ENCODE measurements around the gene RPTN.

The RPTN gene

DNA sequence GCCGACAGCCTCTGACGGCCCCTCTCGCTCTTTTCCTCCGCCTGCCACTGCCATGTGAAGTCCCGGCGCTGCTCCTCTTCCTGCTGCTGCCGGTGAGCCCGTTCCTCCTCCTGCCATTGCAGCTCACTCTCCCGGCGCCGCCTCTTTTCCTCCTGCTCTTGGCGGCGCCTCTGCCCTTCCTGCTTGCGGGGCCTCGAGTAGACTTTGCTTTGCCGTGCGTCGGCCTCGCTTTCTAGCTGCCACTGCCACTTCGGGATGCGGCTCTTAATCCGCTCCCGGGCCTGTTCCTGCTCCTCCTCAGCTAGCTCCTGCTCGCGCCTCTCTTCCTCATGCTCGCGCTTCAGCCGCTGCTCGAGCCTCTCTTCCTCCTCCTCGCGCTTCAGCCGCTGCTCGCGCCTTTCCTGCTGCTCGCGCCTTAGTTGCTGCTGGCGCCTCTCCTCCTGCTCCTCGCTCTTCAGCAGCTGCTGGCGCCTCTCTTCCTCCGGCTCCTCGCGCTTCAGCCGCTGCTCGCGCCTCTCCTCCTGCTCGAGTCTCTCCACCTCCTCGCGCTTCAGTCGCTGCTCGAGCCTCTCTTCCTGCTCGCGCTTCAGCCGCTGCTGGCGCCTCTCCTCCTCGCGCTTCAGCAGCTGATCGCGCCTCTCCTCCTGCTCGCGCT, 48.0 kb downstream of the RPTN start:
- peak; percentile 6 for DNase-seq

DNA sequence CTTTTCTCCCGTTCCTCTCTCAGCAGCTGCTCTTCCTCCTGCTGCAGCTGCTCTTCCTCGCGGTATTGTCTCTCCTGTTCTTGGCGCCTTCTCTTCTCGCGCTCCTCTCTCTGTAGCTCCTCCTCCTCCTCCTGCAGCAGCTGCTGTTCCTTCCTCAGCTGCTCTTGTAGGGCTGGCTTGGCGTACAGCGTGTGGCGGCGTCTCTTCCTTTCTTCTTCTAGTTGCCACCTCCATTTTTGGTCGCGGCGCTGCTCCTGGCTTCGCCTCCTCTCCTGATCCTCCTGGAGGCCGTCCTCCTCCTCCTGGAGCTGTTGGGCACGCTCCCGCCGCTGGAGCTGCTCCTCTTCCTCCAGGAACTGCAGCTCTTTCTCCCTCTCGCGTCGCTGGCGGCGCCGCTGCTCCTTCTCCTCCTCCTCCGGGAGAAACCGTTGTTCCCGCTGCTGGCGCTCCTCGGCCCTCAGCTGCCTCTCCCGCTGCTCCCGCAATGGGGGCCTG, 48.6 kb downstream of the RPTN start:
- peak; percentile 18 for DNase-seq

- no peak for DNase-seq
Observed at GRCh38 chr1:152109998-152110294, 49.1 kb downstream of the RPTN start.

GRCh38 chr1:152109231-152109997, 49.6 kb downstream of the RPTN start:
- no peak for DNase-seq

- DNase-seq = no peak
Observed at GRCh38 chr1:152108882-152109222, 50.2 kb downstream of the RPTN start.

DNA sequence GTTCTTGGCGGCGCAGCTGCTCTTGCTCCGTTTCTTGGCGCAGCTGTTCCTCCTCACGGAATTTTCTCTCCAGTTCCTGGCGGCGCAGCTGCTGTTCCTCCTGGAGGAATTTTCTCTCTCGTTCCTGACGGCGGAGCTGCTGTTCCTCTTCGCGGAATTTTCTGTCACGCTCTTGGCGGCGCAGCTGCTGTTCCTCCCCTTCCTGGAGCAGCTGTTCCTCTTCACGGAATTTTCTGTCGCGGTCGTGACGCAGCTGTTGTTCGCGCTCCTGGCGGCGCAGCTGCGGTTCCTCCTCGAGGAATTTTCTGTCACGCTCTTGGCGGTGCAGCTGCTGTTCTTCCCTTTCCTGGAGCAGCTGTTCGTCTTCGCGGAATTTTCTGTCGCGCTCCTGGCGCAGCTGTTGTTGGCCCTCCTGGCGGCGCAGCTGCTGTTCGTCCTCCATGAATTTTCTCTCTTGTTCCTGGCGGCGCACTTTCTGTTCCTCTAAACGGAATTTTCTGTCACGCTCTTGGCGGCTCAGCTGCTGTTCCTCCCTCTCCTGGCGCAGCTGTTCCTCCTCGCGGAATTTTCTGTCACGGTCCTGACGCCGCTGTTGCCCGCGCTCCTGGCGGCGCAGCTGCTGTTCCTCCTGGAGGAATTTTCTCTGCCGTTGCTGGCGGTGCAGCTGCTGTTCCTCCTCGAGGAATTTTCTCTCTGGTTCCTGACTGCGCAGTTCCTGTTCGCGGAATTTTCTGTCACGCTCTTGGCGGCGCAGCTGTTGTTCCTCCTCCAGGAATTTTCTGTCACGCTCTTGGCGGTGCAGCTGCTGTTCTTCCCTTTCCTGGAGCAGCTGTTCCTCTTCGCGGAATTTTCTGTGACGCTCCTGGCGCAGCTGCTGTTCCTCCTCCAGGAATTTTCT, 50.8 kb downstream of the RPTN start:
- DNase-seq = no peak

DNA sequence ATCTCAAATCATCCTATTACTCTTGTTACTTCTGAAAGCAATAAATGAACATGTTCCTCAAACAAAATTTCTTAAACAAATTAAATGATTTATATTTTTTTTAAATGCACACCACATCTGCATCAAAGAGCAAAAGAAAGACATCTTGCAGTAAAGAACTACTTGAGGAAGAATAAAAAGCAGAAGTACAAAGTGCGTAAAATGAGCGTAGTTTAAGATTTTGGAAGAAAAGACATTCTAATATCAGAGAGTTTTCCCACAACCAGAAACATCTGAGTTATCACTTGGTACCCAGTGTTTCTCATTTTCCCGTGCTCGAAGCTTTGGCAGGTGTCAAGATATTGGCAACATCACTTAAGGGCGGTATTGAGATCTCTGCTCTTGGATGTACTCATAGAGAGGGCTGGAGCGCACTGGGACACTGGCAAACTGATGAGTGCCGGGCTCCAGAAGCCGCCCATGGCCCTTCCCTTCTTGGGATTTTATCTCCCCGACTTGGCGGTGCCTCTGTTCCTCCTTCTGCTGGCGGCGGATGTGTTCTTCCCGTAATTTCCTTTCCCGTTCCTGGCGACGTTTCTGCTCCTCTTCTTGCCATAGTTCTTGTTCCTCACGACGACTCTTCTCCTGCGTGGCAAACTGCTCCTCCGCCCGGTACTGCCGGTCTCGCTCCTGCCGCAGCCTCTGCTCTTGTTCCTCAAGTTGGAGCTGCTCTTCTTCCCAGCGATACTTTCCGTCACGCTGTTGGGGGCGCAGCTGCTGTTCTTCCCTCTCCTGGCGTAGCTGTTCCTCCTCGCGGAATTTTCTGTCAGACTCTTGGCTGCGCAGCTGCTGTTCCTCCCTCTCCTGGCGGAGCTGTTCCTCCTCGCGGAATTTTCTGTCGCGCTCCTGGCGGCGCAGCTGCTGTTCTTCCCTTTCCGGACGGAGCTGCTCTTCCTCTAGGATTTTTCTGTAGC, 51.7 kb downstream of the RPTN start:
- no peak for DNase-seq

- no peak for DNase-seq
Observed at GRCh38 chr1:152104854-152105253, 54.2 kb downstream of the RPTN start.

Measured in CD4-positive, alpha-beta T cell treated with Interleukin-21 for 1 hour (primary cell).